Upper lobe of right lung (tissue), 1 donor: ENCODE measurements around the gene RNF151. TPM values are rescaled to one million over a fixed set of nuclear protein-coding genes. Genes with fewer than 3 reads are reported as not detected.

ENCODE experiments used
- ATAC-seq: fragments of 200-7000 bp; cut with Tn5 transposase; one replicate; pipeline ENCODE4 v1.9.1; 2020; ENCODE audit warnings: mild to moderate bottlenecking, moderate library complexity
- DNase-seq: peaks from one replicate; pipeline ENCODE4 v3.0.0-alpha.2; 2020
- H3K27ac ChIP-seq: fragments of 200-600 bp; one replicate; pipeline ENCODE4 v1.8.0; 2022
- H3K27me3 ChIP-seq: fragments of 200-600 bp; one replicate; pipeline ENCODE4 v1.8.0; 2022; ENCODE audit warnings: mild to moderate bottlenecking
- H3K36me3 ChIP-seq: fragments of 200-600 bp; one replicate; pipeline ENCODE4 v1.8.0; 2022
- H3K4me1 ChIP-seq: fragments of 200-600 bp; one replicate; pipeline ENCODE4 v1.8.0; 2022
- H3K4me3 ChIP-seq: fragments of 200-600 bp; one replicate; pipeline ENCODE4 v1.8.0; 2022; ENCODE audit warnings: mild to moderate bottlenecking
- H3K9me3 ChIP-seq: fragments of 200-600 bp; one replicate; pipeline ENCODE4 v1.8.0; 2022
- intact Hi-C: fragments of 100-400 bp; cut with DNase I; formaldehyde crosslinking; loops from one replicate; pipeline ENCODE4 v1.11.0; 2022
- total RNA-seq: library from RNA; stranded (reverse); fragmentation: NEBNext Ultra II Directional; extraction: Animal tissue kit (Norgen Biotek cat#: 25700); gene quantifications from one replicate; pipeline ENCODE4 v1.2.1, GENCODE V29; 2021
- TF ChIP-seq, protein P1 (sequence below): fragments of 200-600 bp; IDR thresholded peaks from one replicate; pipeline ENCODE4 v1.8.0; 2022; ENCODE audit warnings: antibody characterized with exemption
- donor health status: DM: no; HTN: yes; CAD: no; lungs with severe emphysema.

The RNF151 gene
- total RNA-seq, 1 donor from 2014 or later = not detected

DNA sequence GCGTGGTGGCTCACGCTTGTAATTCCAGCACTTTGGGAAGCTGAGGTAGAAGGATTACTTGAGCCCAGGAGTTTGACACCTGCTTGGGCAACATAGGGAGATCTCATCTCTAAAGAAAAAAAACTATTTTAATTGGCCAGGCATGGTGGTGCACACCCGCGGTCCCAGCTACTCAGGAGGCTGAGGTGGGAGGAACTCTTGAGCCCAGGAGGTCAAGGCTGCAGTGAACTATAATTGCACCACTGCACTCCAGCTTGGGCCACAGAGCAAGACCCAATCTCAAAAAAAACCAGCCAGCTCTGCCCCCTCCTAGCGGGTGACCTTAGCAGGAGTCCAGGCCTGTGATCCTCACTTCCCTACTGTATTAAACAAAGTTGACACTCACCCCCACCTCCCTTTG is 42.6 kb upstream of the RNF151 start:
- ATAC-seq = no peak
- Histone ChIP-seq H3K9me3 (no peaks in the 10 kb centered on the region), H3K36me3 (no peaks in the 10 kb centered on the region), H3K4me3 (no peak overlapping the region), H3K4me1 (peaks cover 6% of the 10 kb centered on the region), H3K27ac (no peak overlapping the region), H3K27me3 (peaks cover 51% of the 10 kb centered on the region)
- TF ChIP-seq, protein P1, sequence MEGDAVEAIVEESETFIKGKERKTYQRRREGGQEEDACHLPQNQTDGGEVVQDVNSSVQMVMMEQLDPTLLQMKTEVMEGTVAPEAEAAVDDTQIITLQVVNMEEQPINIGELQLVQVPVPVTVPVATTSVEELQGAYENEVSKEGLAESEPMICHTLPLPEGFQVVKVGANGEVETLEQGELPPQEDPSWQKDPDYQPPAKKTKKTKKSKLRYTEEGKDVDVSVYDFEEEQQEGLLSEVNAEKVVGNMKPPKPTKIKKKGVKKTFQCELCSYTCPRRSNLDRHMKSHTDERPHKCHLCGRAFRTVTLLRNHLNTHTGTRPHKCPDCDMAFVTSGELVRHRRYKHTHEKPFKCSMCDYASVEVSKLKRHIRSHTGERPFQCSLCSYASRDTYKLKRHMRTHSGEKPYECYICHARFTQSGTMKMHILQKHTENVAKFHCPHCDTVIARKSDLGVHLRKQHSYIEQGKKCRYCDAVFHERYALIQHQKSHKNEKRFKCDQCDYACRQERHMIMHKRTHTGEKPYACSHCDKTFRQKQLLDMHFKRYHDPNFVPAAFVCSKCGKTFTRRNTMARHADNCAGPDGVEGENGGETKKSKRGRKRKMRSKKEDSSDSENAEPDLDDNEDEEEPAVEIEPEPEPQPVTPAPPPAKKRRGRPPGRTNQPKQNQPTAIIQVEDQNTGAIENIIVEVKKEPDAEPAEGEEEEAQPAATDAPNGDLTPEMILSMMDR = no peak
- intact Hi-C loops = loop anchor here (10.0 kb wide), 1 partner anchor 59 kb away; no protein-coding TSS in a partner anchor
- no peak for DNase-seq

DNA sequence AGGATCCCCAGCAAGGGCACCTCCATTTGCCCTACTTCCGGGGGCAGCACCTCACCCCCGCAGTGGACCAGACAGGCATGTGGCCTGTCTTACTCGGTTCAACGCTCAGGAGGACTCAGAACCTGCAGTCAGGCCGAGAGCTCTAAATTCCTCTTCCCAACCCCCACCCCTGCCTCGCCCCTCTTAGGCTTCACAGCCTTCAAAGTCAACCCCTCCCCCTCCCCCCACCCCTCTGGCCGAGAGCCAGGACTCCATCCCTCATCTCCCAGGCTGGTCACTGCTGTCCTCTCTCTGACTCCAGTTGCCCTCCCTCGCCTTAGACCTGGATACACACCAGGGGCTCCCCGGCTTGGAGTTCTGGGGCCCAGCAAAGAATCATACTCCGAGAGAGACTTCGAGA is 40.4 kb upstream of the RNF151 start:
- DNase-seq (no peak), ATAC-seq (no peak)
- TF ChIP-seq, protein P1 = no peak
- no peak overlapping the region for H3K27ac ChIP-seq
- intact Hi-C loops = loop anchor here (10.0 kb wide), 1 partner anchor 61 kb away; no protein-coding TSS in a partner anchor
- no peaks in the 10 kb centered on the region for H3K36me3 ChIP-seq
- H3K27me3 ChIP-seq = peaks cover 33% of the 10 kb centered on the region
- no peak overlapping the region for H3K4me3 ChIP-seq
- peaks cover 6% of the 10 kb centered on the region for H3K4me1 ChIP-seq
- H3K9me3 ChIP-seq = no peaks in the 10 kb centered on the region

DNA sequence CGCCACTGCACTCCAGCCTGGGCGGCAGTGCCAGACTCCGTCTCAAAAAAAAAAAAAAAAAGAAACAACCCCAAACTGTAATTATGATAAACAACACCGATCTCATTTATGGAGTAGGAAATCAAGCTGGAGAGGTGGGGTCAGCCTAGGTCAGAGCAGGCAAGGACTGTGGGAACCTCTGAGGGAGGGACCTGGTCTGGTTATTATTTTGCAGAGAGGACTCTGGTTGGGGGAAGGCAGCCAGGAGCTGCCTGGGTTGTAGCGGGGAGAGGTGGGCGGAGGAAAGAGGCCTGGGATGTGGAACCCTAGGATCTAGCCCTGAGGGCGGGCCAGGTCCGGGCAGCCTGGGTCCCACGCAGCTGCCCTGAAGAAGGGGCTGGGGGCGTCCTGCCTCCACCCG is 37.6 kb upstream of the RNF151 start:
- H3K27me3 ChIP-seq = peaks cover 7% of the 10 kb centered on the region
- no peaks in the 10 kb centered on the region for H3K36me3 ChIP-seq
- TF ChIP-seq, protein P1 = no peak
- H3K9me3 ChIP-seq = no peaks in the 10 kb centered on the region
- intact Hi-C loops = loop anchor here (10.0 kb wide), 1 partner anchor 64 kb away; no protein-coding TSS in a partner anchor
- H3K4me3 ChIP-seq = peak overlapping the region; percentile 66
- no peaks in the 10 kb centered on the region for H3K4me1 ChIP-seq
- DNase-seq (no peak), ATAC-seq (peak; percentile 50)
- H3K27ac ChIP-seq = peak overlapping the region; percentile 77

DNA sequence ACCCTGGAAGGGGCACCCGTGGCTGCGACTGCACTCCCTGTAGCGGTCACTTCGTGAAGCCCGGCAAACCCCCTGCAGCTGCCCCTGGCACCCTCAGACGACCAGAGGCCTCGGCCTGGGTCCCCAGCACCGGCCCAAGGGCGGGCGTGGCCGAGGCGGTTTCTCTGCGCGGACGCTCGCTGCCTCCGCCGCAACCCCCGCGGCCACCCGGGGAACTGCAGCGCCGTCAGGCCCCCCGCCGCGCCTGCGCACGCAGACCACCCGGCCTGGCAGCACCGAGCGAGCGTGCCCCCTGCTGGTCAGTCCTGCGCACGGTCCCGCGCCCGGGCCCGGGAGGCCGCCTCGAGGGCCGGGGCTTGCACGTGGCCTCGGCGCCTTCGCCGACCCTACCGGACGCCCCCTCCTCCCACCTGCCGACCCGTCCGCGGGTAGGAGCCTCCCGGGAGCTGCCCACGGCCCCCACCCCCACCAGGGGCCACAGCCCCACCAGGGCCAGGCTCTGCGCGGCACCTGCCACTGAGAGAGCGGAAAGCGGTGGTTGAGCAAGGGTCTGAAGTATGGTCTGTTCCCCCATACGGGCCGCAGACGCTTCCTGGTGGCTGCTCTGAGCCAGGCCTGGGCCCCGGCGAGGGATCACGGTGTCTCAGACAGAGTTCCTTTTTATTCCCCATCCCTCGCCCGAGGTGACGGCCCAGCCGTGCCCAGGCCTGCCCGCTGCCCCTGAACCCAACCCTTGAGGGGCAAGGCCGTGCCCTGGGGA is 36.9 kb upstream of the RNF151 start:
- Histone ChIP-seq H3K9me3 (no peaks in the 10 kb centered on the region), H3K27ac (peak overlapping the region; percentile 77), H3K4me3 (peak overlapping the region; percentile 66), H3K36me3 (no peaks in the 10 kb centered on the region), H3K27me3 (peaks cover 1% of the 10 kb centered on the region), H3K4me1 (no peaks in the 10 kb centered on the region)
- ATAC-seq (peak; percentile 99), DNase-seq (peak; percentile 95)
- TF ChIP-seq, protein P1 = peak; percentile 95
- intact Hi-C loops = loop anchor here (10.0 kb wide), 1 partner anchor 65 kb away; no protein-coding TSS in a partner anchor

DNA sequence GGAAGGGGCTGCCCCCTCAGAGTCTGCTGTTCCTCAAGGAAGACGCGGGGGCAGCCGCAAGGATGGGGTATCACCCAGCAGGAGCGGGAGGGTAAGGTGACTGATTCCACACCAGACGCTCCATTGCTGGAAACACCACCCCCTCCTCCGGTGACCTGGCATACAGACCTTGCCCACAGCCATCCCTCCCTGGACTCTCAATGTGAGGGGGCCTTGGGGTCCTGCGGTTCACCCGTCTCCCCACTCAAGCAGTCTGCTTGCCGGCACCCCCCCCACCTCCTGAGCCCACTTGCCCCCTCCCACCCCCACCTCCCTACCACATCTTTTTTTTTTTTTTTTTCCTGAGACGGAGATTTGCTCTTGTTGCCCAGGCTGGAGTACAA is 36.3 kb upstream of the RNF151 start:
- DNase-seq (no peak), ATAC-seq (no peak)
- Histone ChIP-seq H3K9me3 (no peaks in the 10 kb centered on the region), H3K36me3 (no peaks in the 10 kb centered on the region), H3K27me3 (no peaks in the 10 kb centered on the region), H3K27ac (no peak overlapping the region), H3K4me3 (no peak overlapping the region), H3K4me1 (no peaks in the 10 kb centered on the region)
- intact Hi-C loops = no loop called here
- TF ChIP-seq, protein P1 = no peak
